Renal cortex interstitium (tissue), 11 donors: Measurements from ENCODE around the gene MRPL3. TPM values are rescaled to one million over a fixed set of nuclear protein-coding genes. Genes with fewer than 3 reads are reported as not detected.
"Not testable (repeated sequence)": the region's sequence is repeated elsewhere in the genome, so short reads cannot be mapped to it uniquely, and the experiment has no call there.

Experiments used
- DNase-seq, 11 donors: peaks; one replicate each; pipeline ENCODE4 v3.0.0-alpha.2; 2013; ENCODE audit warnings: low read depth in 9 of 11, low spot score in 4 of 11; ENCODE audit errors: extremely low read depth in 1 of 11
- polyA plus RNA-seq, 3 donors: library from polyadenylated mRNA; unstranded; fragments of 120-200 nt; gene quantifications; one replicate each; pipeline ENCODE4 v1.2.1, GENCODE V29; 2013; ENCODE audit not compliant: insufficient read length in 3 of 3

The MRPL3 gene
- polyA plus RNA-seq, 3 donors, result 106 to 129 (median 109) TPM

DNA sequence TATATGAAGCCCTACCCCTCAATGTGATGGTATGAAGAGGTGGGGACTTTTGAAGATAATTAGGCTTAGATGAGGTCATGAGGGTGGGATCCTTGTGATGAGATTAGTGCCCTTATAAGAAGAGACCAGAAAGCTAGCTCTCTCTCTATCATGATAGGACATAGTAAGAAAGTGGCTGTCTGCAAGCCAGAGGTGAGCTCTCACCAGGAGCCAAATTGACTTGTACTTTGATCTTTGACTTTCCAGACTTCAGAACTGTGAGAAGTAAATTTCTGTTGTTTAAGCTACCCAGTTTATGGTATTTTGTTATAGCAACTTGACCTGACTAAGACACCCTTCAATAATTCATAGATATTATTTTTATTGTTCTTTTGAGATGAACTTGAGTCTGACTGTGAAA, 29.9 kb upstream of the MRPL3 start:
- DNase-seq, result no peak

DNA sequence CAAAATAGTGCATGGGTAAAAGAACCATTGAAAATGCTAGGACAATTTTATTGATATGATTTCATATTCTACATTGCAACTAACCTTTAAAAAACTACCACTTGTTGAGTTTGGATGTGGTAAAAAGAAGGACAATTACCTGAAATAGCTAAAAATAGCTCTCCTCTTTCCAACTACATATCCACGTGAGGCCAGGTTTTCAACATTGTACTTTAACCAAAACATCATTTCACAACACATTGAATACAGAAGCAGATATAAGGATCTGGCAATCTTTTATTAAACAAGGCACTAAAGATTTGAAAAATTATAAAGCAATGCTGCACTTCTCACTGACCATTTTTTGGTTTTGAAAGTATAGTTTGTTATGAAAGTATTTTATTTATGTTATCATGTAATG, 28.1 kb upstream of the MRPL3 start:
- no peak for DNase-seq

DNA sequence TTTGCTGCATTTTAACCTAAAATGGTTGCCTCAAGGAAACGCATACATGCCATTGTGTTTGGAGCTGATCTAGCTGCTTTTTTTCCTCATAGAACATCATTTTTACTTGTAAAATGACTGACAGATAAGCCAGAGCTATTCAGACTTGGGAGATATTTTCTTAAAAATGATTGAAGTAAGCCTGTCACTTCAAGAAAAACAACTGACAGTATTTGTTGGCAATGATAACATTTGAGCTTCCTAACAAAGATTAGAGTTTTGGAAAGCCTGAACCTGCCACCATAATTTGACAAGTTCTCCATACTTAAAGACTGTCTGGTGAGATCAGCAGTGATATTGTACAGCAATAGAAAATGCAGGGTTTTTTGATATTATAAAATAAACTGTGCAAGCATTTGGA, 27.6 kb upstream of the MRPL3 start:
- DNase-seq, result no peak

DNA sequence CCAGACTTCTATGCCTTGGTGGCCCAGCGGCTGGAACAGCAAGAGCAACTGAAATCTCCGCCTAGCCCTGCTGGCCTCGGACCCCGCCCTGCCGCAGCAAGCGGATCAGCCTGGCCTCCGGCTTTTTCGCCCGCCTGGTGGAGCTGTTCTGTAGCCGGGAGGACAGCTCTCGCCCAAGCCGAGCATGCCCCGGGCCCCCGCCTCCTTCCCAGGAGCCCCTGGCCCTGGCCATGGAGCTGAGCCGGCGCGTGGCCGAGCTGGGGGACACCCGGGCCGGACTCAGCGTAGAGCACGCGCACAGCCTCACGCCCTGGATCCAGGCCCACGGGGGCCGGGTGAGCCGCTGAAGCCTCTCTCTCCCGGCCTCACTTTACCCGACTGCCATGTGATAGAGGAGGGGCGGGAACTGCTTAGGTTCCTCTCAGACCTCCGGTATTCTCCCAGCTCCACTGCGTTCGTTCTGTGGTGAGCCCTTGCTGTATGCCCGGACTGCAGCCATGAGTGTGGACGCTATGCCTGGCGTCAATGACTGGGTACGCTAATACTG, 24.1 kb upstream of the MRPL3 start:
- peak; percentile 27 to 65 (median 57) for DNase-seq

DNA sequence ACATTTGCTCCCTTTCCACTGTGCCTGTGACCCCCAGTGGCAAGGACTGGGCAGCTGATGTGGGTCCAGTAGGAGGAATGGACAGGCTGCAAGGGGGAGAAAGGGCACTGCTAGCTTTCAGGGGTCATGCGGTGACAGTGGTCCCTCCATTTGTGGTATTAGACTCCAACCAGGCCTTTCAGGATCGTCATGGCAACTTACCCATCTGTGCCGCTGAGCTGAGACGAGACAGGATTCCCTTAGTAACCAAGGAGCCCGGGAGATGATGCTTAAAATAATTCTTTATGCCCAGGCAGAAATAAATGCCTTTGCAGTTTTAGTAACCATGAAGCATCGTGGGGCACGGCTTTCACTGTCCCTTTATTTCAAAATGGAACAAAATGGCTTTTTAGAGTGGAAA, 15.9 kb upstream of the MRPL3 start:
- no peak for DNase-seq

DNA sequence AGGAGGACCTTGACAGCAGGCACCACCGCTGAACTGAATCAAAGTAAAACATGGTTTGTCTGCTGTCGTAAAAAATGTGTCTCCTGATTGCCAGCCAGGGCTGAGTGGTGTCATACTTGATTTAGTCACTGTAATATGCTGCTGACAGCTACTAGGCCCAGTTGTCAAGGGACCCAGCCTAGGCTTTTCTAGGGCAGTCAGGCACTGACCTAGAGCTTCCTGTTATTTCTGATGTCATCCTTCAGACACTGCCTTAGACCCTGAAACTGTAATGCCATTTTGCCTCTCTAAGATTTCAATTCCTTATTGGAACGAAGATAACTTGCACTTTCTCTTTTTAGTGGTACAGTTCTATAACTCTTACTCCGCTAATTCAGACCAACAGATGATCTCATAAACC, 2.6 kb upstream of the MRPL3 start:
- no peak for DNase-seq

DNA sequence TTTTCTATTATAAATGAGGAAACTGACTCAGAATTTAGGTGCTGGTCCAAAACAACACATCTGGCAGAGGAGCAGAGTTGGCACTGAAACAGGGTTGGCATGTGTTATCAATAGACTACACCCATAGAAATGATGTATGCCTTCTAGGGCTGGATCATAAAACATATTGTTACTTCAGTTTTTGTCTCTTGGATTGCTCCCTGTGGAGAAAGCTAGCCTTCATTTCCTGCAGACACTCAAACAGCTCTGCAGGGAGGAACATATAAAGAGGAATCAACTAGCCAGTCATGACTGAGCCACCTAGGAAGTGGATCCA, 507 bp upstream of the MRPL3 start:
- no peak for DNase-seq

DNA sequence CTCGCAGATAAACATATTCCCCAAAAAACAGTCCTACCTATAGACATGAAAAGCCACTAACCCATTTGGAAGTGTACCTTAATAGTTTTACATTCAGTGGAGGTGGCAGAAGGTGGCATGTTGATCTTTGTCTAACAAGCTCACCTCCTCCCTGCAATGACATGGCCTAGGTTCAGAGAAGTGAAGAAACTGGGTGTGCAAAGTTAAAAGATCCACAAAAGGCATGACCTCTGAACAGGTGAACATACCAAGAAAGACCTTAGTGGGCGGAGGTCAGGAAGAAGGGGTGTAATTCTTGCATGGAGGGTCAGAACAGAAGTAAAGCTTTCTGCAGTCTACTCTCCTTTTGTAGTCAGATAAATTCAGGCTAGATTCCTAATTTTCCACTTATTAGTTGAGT, 822 bp downstream of the MRPL3 start:
- no peak for DNase-seq

DNA sequence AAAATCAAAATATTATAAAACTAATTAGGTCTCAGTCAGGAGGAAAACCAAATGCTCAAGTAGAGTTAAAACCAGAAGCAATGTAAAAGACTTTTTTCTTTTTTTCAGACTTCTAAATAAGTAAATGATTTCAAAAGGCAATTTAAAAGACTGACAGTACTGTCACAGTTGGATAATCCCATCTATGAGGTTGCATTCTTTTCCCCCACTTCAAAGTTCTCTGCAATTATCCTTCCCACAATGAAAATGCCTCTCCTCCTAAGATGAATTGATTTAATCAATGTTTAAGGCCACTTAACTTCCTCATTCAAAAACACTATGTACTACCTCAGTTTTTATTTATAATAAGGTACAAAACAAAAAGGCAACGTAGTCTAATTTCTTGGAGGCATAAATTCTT, 8.1 kb downstream of the MRPL3 start:
- peak in 2 of 11 donors; percentile 20 to 43 for DNase-seq

DNA sequence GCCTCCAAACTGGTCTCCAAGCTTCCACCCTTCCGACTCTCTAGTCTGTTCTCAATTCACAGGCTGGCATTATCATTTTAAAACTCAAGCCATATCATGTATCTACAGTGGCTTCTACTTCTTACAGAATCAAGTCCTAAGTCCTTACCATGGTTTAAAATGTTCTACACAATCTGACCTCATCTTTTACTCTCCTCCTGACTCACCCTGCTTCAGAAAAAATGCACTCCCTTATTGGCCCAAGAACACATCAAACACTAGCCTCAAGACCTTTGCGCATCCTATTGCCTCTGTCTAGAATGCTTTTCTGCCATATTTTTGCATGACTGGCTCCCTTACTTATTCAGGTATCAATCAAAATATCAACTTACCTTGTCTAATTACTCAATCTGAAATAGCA, 11.0 kb downstream of the MRPL3 start:
- DNase-seq, result no peak

DNA sequence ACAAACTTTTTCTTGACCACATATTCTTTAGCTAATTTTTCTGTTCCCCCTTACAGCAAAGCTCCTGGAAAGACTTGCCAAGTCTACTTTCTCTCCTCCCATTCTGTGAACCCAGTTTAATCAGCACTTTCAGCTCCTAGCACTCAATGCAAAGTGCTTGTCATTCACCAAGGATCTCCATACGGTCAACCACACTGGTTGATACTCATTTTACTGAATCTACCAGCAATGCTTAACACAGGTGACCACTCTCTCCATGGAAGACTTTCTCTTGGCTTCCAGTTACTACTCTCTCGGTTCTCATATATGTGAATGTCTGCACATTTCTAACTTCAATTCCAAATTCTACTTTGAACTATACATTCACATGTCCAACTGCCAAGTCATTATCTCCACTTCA, 11.7 kb downstream of the MRPL3 start:
- no peak for DNase-seq

DNA sequence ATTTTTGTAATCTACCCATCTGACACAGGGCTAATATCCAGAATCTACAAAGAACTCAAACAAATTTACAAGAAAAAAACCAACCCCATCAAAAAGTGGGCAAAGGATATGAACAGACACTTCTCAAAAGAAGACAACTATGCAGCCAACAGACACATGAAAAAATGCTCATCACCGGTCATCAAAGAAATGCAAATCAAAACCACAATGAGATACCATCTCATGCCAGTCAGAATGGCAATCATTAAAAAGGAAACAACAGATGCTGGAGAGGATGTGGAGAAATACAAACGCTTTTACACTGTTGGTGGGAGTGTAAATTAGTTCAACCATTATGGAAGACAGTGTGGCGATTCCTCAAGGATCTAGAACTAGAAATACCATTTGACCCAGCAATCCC, 16.2 kb downstream of the MRPL3 start:
- not testable (repeated sequence) for DNase-seq

DNA sequence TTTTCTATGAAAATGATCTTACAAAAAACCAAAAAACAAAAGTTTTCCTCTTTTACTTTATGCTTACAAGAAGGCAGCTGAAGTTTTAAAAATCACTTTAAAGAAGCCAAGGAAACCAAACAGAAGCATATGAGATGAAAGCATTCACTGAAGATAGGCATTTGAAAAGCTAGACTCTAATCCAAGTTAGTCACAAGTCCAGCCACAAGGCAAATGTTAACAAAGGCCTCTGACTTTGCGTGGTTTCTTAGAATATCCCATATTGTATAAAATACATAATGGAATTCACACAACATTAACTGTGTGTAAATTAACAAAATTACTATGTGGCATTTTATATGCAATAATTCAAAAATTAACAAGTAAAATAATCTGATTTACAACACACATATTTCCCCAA, 17.7 kb downstream of the MRPL3 start:
- DNase-seq, result no peak

DNA sequence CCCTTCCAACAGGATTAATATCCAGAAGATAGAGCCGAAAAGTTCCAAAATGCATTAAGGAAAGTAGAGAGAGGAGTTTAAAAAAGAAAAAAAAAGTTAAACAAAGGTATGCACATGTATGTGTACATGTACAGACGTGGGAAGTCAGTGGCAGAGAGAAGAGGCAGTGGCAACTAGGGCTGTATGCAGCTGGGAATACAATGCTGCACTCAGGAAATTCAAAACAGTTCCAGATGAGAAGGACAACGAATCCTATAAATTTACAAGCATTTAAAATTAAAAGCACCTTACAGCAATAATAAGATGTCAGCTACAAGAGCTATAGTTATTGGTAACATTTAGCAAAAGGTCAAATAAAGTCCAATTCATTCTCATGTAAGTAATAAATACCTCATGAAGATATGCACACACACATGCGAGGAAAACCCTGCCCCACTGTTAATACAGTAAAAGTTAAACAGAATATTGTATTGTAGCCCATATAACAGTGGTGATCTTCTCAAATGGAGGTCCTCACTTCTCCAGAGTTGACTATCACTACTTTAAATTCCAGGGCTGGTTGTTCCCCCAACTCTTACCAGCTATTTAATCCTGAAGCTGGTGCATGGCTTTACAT, 18.2 kb downstream of the MRPL3 start:
- no peak for DNase-seq

DNA sequence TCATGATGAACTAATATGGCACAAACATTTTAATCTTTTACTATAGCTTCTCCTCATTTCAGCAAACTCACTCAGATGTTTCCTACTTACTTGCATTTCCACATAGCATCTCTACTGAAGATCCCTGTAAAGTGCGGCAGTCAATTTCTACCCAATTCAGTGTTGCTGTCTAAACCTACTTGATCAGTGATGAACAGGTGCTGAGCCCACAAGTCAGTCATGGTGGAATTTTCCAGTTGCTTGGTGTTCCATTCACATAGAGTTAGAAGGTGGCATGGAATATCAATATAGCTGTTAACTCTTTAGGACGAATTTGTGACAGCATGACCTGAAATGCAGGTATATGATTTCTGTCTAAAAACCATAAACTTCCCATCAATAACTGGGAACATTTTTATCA, 22.7 kb downstream of the MRPL3 start:
- DNase-seq, result no peak

DNA sequence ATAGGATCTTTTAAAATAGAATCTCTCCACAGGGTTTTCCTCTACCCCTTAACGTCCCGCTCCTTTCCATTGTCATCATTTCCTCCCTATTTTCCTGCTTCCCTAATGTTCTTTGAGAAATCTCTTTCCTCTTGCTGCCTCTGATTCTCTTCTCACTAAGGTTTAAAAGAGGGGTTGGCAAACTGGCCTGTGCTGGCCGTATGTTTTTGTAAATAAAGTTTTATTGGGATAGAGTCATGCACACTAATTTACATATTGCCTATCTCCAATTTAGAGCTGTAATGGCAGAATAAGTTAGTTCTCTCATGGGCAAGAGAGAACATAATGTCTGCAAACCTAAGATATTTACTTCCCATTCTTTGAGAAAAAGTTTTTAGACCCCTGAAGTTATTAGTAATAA, 25.0 kb downstream of the MRPL3 start:
- no peak for DNase-seq

DNA sequence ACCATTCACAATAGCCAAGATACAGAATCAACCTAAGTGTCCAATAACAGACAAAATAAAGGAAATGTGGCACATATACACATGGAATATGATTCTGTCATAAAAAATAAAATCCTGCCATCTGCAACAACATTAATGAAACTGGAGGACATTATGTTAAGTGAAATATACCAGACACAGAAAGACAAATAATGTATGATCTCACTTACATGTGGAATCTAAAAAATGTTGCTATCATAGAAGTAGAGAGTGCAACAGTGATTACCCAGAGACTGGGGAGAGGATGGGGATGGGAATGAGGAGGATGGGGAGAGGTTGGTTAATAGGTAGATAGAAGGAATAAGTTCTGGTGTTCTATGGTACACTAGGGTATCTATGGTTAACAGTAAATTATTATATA, 28.7 kb downstream of the MRPL3 start:
- no peak for DNase-seq

DNA sequence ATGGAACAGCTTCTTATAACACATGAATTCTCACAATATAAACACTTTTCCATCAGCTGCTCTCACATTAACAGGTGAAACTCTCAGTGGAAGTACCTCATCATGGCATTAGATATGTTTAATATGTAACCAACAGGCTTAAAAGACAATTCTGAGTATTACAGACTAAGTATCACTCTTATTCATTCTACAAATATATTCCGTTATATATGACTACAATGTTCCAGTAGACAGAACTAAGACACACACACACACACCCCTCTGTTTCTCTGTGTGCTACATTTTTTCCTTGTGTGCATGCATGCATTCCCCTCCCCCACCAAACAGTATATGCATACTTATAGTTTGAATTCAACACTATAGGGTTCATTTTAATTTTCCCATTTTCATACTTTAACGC, 32.4 kb downstream of the MRPL3 start:
- no peak for DNase-seq

DNA sequence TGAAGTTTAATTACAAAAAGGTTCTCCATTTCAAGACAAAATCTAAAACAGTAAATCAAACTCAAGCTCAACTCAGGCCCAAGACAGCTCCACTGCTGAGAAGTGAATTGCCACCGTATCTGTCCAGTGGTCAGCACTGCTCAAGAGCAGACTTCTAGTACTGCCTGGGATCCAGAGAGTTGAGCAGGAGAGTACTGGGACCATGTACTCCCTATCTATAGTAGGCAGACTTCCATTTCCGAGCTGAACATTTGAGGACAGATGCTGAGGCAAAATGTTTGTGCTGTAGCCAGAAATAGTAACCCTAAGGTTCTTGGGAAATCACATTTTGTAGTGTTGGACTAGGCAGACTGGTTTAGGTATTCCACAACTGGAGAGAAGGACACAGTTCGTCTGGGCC, 44.1 kb downstream of the MRPL3 start:
- DNase-seq, result no peak

DNA sequence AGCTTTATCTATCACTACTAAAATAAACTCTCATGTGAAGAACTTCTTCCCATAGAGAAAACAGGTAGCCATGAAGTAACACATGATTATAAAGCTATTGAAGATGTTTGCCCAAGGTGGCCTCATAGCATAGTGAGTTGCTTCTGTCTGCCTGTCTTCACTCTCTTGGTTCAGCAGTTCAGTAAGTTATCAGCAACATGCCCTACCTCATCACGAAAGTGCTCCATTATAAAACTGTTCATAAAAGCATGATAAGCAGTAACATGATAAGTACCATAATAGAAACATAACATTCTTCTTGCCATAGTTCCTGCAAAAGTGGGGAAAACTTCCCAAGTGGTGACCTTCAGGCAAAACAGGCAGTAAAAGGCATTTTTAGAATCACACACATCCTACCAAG, 45.6 kb downstream of the MRPL3 start:
- no peak for DNase-seq

DNA sequence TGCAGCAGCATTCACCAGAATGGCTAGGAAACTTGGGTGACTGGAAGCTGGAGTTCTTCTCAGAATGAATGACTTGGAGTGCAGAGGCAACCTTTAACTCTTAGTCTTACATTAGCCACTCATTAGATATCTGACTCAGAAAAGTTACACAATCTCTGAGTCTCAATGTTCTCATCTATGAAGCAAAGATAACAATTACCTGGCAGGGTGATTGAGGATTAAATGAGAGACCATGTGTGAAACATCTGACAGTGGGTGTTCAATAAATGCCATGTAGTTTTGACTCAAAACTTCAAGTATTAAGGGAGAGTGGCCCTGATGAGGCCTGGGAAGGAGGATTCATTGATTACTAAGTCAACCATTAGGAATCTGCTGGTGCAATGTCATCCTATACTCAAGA, 48.3 kb downstream of the MRPL3 start:
- no peak for DNase-seq

DNA sequence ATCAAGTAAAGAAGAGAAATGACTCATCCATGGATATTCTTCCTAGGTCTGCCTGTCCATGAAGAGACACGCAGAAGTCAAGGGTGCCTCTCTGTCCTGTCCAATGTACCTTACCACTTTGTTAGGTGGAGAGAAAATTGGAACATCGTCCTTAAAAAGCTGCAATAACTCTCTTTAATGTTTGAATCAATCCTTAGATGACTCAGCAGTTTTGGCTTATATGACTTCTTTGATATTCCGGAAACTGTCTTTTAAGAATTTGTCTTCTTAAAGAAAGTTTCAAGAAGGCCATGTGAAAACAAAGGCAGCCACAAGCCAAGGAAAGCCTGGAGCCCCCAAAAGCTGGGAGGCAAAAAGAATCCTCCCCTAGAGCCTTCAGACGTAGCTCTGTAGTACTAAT, 49.2 kb downstream of the MRPL3 start:
- DNase-seq, result no peak
